ENCODE data around the gene SAP130.
"Not testable (repeated sequence)": the region's sequence is repeated elsewhere in the genome, so short reads cannot be mapped to it uniquely, and the experiment has no call there.

SAP130 gene

GRCh38 chr2:127910415-127910814 is 117.4 kb downstream of the SAP130 start:
- Histone ChIP-seq H3K27me3 (no peaks in the 10 kb centered on the region), H3K4me1 (ENCODE audit: control insufficient read depth in 1 of 2, insufficient read depth in 1 of 2, low read depth in 1 of 2, low read length in 1 of 2) (peaks cover 5% of the 10 kb centered on the region in 2 experiments), H3K9me3 (no peaks in the 10 kb centered on the region), H3K4me3 (ENCODE audit: low read depth in 1 of 2, low read length in 1 of 2) (no peak overlapping the region), H3K36me3 (no peaks in the 10 kb centered on the region), H3K27ac (no peak overlapping the region)
- TF ChIP-seq CTCF (IDR thresholded peaks at IDR 0.05) = no peak

DNA sequence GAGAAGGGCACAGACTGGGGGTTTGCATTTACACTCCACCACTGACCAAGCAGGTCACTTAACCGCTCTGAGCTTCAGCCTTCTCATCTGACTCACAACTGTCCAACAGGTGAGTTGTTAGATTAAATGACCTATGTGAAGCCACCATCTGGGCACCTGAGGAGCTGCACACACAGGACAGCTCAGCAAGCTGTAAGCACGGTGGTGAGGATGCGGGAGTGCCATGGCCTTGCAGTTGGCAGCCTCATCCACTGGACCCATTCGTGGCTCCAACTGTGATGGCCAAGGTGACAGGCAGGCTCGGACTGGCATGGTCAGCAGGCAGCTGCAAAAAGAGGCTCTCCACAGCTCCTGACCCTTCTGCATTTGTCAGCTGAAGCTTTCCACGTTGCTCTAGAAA is 118.8 kb downstream of the SAP130 start:
- Histone ChIP-seq H3K4me1 (ENCODE audit: control insufficient read depth in 1 of 2, insufficient read depth in 1 of 2, low read depth in 1 of 2, low read length in 1 of 2) (peaks cover 5% of the 10 kb centered on the region in 2 experiments), H3K27ac (no peak overlapping the region), H3K9me3 (no peaks in the 10 kb centered on the region), H3K4me3 (ENCODE audit: low read depth in 1 of 2, low read length in 1 of 2) (no peak overlapping the region), H3K27me3 (no peaks in the 10 kb centered on the region), H3K36me3 (no peaks in the 10 kb centered on the region)
- no peak for TF ChIP-seq CTCF (IDR thresholded peaks at IDR 0.05)

DNA sequence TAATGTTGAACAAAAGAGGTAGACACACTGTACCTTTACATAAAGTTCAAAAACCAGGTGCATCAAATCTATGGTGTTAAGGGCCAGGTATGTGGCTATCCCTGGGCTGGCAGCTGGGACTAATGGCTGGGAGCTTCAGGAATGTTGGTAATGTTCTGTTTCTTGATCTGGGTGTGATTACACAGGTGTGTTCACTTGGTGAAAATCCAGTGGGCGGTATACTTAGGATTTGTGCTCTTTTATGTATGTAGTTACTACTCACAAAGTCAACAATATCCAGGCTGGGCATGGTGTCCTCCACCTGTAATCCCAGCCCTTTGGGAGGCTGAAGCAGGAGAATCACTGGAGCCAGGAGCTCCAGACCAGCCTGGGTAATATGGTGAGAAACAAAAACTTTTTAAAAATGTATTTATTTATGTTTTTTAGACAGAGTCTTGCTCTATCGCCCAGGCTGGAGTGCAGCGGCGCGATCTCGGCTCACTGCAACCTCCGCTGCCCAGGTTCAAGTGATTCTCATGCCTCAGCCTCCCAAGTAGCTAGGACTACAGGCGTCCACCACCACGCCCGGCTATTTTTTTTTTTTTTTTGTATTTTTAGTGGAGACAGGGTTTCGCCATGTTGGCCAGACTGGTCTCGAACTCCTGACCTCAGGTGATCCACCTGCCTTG is 120.0 kb downstream of the SAP130 start:
- H3K36me3 ChIP-seq; H3K9me3 ChIP-seq; H3K27ac ChIP-seq; H3K4me1 ChIP-seq (ENCODE audit: control insufficient read depth in 1 of 2, insufficient read depth in 1 of 2, low read depth in 1 of 2, low read length in 1 of 2); H3K4me3 ChIP-seq (ENCODE audit: low read depth in 1 of 2, low read length in 1 of 2); H3K27me3 ChIP-seq: not testable (repeated sequence)

- Histone ChIP-seq H3K27me3 (no peaks in the 10 kb centered on the region), H3K27ac (no peak overlapping the region), H3K9me3 (no peaks in the 10 kb centered on the region), H3K36me3 (no peaks in the 10 kb centered on the region), H3K4me1 (ENCODE audit: control insufficient read depth in 1 of 2, insufficient read depth in 1 of 2, low read depth in 1 of 2, low read length in 1 of 2) (no peaks in the 10 kb centered on the region), H3K4me3 (ENCODE audit: low read depth in 1 of 2, low read length in 1 of 2) (no peak overlapping the region)
- no peak for TF ChIP-seq CTCF (IDR thresholded peaks at IDR 0.05)
These were observed 121.5 kb downstream of the SAP130 start for GRCh38 chr2:127906206-127906926.

- H3K27ac ChIP-seq = no peak overlapping the region
- no peaks in the 10 kb centered on the region for H3K36me3 ChIP-seq
- H3K9me3 ChIP-seq = no peaks in the 10 kb centered on the region
- no peak overlapping the region for H3K4me3 ChIP-seq (ENCODE audit: low read depth in 1 of 2, low read length in 1 of 2)
- TF ChIP-seq CTCF (IDR thresholded peaks at IDR 0.05) = no peak
- H3K4me1 ChIP-seq (ENCODE audit: control insufficient read depth in 1 of 2, insufficient read depth in 1 of 2, low read depth in 1 of 2, low read length in 1 of 2) = peaks cover 31 to 44% of the 10 kb centered on the region in 2 experiments
- no peaks in the 10 kb centered on the region for H3K27me3 ChIP-seq
These were observed 126.4 kb downstream of the SAP130 start for GRCh38 chr2:127901339-127902056.

Data from neutrophil (primary cell).